ENCODE results near the gene RECQL5.

- TF ChIP-seq CTCF (IDR thresholded peaks at IDR 0.05) (no peak), POLR2A (IDR thresholded peaks at IDR 0.05) (no peak)
Observed at GRCh38 chr17:75649687-75650086, 17.3 kb downstream of the RECQL5 start.
